ENCODE data around the gene C9orf50.

C9orf50 gene

DNA sequence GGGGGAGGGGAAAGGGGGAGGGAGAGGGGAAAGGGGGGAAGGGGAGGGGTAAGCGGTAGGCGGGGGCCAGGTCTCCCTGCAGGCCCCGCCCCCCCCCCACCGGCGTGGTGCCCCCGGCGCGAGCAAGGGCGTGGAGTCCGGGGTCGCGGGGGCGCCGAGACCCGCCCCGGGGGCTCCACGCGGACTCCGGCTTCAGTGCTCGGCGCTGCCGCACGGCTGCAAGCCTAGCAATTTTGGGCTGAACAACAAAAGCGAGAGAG lies 10.8 kb downstream of the C9orf50 start:
- no peak for TF ChIP-seq TEAD4 (IDR thresholded peaks at IDR 0.05)
- no peak for TF ChIP-seq EP300 (IDR thresholded peaks at IDR 0.05; ENCODE audit: borderline replicate concordance)
- TF ChIP-seq, protein P1, sequence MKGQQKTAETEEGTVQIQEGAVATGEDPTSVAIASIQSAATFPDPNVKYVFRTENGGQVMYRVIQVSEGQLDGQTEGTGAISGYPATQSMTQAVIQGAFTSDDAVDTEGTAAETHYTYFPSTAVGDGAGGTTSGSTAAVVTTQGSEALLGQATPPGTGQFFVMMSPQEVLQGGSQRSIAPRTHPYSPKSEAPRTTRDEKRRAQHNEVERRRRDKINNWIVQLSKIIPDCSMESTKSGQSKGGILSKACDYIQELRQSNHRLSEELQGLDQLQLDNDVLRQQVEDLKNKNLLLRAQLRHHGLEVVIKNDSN (IDR thresholded peaks at IDR 0.05) = no peak
- TF ChIP-seq RAD21 (IDR thresholded peaks at IDR 0.05; ENCODE audit: low read depth) = no peak
- no peak for TF ChIP-seq YY1 (IDR thresholded peaks at IDR 0.05; ENCODE audit: low read depth)
- no peak for TF ChIP-seq FOXM1 (IDR thresholded peaks at IDR 0.05; ENCODE audit: borderline replicate concordance, low read depth)
- no peak for TF ChIP-seq TCF12 (IDR thresholded peaks at IDR 0.05; ENCODE audit: low read depth)
- TF ChIP-seq CEBPB (IDR thresholded peaks at IDR 0.05) = no peak
- TF ChIP-seq ZBTB7A (IDR thresholded peaks at IDR 0.05; ENCODE audit: low read depth) = no peak; the same call in 1 of the 2 replicates
- TF ChIP-seq TAF1 (IDR thresholded peaks at IDR 0.05; ENCODE audit: low read depth) = no peak
- TF ChIP-seq NFIC (IDR thresholded peaks at IDR 0.05) = no peak
- no peak for TF ChIP-seq CREB1 (IDR thresholded peaks at IDR 0.05; ENCODE audit: low read depth)
- TF ChIP-seq EGR1 (IDR thresholded peaks at IDR 0.05) = no peak

DNA sequence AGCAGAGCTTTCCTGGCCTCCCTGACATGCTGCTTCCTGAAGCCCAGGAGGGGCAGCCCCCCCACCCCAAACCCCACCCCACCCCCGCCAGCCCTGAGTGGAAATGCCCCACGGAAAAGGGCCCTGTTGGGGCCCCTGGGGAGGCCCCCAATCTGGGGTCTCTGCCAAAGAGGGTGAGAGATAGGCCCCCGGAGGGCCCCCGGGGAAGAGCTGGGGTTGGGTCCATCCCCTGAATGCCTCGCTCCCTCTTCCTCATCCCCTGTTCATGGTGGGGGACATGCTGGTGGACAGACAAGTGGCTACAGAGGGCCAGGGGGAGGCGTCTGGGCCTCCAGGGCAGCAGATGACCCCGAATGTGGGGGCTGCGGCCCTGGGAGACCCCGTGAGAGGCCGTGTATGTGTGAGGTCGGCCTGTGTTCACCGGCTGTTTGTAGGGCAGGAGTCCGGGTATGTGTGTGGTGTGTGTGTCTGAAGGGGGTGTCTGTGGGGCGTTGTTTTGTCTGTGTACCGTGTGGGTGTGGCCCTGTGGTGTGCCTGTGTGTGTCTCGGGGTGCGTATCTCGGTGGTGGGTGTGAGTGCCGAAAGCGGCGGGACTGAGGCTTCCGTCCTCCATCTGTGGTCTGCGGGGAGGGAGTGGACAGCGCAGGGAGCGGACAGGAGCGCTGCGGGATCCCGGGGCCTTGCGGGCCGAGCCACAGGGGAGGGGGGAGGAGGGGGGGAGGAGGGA lies 11.3 kb downstream of the C9orf50 start:
- TF ChIP-seq TEAD4 (IDR thresholded peaks at IDR 0.05) (no peak), NFIC (IDR thresholded peaks at IDR 0.05) (no peak), CEBPB (IDR thresholded peaks at IDR 0.05) (no peak), RAD21 (IDR thresholded peaks at IDR 0.05; ENCODE audit: low read depth) (no peak), YY1 (IDR thresholded peaks at IDR 0.05; ENCODE audit: low read depth) (no peak)

DNA sequence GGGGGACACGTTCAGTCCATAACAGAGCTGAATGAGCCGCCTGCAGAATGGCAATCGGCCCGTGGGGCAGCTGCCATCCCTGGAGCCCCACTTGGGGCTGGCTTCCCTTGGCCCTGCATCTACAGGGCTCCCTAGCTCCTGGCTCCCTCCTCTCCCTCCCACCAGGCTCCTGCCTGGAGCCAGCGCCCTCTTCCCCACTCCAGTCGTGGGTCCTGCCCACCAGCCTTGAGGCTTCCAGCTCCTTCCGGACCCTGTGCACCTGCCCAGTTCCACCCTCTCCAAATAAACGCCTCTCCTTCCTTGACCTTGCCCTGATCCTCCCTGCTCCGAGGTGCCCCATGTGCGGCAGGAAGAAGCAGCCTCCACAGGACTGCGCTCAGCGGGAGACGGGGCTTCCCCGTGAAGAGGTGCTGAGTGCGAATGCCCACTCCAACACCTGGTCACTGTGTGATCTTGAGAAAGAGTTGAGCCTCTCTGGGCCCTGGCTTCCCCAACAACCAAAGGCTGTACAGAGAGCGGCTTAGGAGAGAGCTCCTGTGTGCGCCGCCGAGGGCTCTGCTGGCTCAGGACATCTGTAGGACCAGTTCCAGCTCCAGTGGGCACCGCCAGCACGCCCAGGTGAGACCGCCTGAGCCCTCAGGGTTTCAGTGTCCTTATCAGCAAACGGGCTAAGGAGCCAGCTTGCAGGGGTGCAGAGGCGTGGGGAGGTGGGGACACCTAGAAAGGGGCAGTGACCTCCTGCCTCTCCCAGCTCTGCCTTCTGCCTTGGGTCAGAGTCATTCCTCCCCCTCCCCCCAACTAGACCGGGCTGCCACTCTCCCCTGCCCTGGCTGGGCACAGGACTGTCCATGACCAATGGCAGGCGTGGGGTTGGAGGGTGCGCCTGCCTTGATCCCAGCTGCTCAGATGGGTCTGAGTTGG lies 12.1 kb downstream of the C9orf50 start:
- TF ChIP-seq TEAD4 (IDR thresholded peaks at IDR 0.05) (no peak), TAF1 (IDR thresholded peaks at IDR 0.05; ENCODE audit: low read depth) (no peak), NFIC (IDR thresholded peaks at IDR 0.05) (no peak), TCF12 (IDR thresholded peaks at IDR 0.05; ENCODE audit: low read depth) (no peak), FOXM1 (IDR thresholded peaks at IDR 0.05; ENCODE audit: borderline replicate concordance, low read depth) (no peak), CEBPB (IDR thresholded peaks at IDR 0.05) (no peak), YY1 (IDR thresholded peaks at IDR 0.05; ENCODE audit: low read depth) (no peak), ZBTB7A (IDR thresholded peaks at IDR 0.05; ENCODE audit: low read depth) (no peak), RAD21 (IDR thresholded peaks at IDR 0.05; ENCODE audit: low read depth) (no peak)
- TF ChIP-seq, protein P2, sequence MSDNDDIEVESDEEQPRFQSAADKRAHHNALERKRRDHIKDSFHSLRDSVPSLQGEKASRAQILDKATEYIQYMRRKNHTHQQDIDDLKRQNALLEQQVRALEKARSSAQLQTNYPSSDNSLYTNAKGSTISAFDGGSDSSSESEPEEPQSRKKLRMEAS (IDR thresholded peaks at IDR 0.05) = no peak
- TF ChIP-seq, protein P3, sequence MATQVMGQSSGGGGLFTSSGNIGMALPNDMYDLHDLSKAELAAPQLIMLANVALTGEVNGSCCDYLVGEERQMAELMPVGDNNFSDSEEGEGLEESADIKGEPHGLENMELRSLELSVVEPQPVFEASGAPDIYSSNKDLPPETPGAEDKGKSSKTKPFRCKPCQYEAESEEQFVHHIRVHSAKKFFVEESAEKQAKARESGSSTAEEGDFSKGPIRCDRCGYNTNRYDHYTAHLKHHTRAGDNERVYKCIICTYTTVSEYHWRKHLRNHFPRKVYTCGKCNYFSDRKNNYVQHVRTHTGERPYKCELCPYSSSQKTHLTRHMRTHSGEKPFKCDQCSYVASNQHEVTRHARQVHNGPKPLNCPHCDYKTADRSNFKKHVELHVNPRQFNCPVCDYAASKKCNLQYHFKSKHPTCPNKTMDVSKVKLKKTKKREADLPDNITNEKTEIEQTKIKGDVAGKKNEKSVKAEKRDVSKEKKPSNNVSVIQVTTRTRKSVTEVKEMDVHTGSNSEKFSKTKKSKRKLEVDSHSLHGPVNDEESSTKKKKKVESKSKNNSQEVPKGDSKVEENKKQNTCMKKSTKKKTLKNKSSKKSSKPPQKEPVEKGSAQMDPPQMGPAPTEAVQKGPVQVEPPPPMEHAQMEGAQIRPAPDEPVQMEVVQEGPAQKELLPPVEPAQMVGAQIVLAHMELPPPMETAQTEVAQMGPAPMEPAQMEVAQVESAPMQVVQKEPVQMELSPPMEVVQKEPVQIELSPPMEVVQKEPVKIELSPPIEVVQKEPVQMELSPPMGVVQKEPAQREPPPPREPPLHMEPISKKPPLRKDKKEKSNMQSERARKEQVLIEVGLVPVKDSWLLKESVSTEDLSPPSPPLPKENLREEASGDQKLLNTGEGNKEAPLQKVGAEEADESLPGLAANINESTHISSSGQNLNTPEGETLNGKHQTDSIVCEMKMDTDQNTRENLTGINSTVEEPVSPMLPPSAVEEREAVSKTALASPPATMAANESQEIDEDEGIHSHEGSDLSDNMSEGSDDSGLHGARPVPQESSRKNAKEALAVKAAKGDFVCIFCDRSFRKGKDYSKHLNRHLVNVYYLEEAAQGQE (IDR thresholded peaks at IDR 0.05; ENCODE audit: low read depth) = no peak
- TF ChIP-seq, protein P1 (IDR thresholded peaks at IDR 0.05) = no peak

DNA sequence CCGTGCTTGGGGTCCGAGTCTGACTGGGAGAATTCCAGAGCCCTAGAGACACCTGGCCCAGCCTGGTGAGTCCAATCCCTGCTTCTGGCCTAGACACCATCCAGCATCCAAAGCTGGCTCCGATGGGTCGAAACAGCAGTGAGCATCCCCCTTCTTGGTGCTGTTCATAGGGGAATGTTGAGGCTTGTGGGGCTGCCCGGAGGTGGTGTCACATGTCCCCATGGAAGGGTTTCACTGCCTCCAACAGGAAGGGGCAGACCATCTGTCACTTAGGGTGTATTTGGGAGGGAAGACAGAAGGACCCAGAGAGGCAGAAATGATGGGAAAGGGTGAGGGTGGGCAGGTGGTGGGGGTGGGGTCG lies 13.9 kb downstream of the C9orf50 start:
- TF ChIP-seq CEBPB (IDR thresholded peaks at IDR 0.05) (no peak), TEAD4 (IDR thresholded peaks at IDR 0.05) (no peak), FOXM1 (IDR thresholded peaks at IDR 0.05; ENCODE audit: borderline replicate concordance, low read depth) (no peak), EGR1 (IDR thresholded peaks at IDR 0.05) (no peak), TAF1 (IDR thresholded peaks at IDR 0.05; ENCODE audit: low read depth) (no peak), RAD21 (IDR thresholded peaks at IDR 0.05; ENCODE audit: low read depth) (no peak), CREB1 (IDR thresholded peaks at IDR 0.05; ENCODE audit: low read depth) (no peak), YY1 (IDR thresholded peaks at IDR 0.05; ENCODE audit: low read depth) (no peak)
- TF ChIP-seq, protein P3 (IDR thresholded peaks at IDR 0.05; ENCODE audit: low read depth) = no peak

DNA sequence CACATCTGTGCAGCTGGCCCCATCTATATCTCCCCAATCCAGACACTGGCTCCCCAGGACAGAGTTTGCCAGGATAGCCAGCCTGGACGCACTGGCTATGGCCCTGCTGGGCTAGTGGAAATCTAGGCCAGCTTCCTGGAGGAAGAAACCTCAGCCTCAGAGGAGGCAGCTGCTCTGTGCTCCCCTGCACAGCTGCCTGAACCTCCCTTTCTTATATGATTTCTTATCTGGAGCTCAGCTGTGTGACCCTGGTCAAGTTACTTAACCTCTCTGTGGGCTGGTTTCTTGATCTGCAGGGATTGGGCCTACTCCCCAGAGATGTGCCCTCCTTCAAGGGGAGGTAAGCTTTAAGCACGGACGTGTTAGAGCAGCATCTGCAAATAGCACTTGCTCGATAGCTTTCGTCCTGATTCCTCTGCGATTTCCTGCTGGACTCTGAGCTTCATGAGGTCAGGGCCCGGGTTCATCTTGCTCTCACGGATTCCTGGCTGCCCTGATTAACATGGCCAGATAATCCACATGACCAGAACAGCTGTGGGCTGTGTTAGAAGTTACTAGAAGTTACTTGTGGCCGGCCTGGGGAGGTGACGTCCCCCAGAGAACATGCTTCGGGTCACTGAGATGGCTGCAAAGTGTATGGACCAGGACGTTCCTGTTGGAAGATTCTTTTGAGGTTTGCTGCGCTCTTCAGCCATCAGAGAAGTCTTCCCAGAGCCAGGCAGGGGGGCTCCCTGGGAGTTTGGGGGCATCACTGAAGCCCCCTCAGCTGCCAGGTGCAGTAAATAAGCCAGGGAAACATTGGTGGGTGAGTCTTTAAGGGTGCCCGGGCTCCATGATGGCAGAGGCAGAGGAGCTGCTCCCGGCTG lies 14.5 kb downstream of the C9orf50 start:
- TF ChIP-seq EGR1 (IDR thresholded peaks at IDR 0.05) (no peak), TCF12 (IDR thresholded peaks at IDR 0.05; ENCODE audit: low read depth) (no peak), TAF1 (IDR thresholded peaks at IDR 0.05; ENCODE audit: low read depth) (no peak), CREB1 (IDR thresholded peaks at IDR 0.05; ENCODE audit: low read depth) (no peak), CEBPB (IDR thresholded peaks at IDR 0.05) (no peak), NFIC (IDR thresholded peaks at IDR 0.05) (no peak), TEAD4 (IDR thresholded peaks at IDR 0.05) (no peak)
- TF ChIP-seq, protein P3 (IDR thresholded peaks at IDR 0.05; ENCODE audit: low read depth) = no peak

Data from Ishikawa (cell line).